ENCODE data around the gene LAMA1.

DNA sequence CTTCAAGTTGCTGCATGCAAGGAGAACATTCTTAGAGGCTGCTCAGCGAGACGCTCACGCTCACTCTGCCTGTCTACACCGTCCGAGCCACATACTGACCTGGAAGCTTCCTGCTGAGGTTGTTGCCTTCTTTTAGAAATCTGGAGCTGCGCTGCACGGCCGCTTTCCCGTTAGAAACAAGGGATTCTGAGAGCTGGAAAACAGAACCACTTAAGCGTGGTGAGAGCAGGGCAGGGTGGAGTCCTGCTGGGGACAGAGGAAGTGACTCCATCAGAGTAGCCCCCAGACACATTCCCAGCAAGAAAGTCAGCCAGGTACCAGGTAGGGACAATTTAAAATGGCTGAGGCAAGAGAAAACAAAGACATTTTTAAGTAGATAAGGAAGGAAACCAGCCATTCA, 135.2 kb downstream of the LAMA1 start:
- TF ChIP-seq, protein P1, sequence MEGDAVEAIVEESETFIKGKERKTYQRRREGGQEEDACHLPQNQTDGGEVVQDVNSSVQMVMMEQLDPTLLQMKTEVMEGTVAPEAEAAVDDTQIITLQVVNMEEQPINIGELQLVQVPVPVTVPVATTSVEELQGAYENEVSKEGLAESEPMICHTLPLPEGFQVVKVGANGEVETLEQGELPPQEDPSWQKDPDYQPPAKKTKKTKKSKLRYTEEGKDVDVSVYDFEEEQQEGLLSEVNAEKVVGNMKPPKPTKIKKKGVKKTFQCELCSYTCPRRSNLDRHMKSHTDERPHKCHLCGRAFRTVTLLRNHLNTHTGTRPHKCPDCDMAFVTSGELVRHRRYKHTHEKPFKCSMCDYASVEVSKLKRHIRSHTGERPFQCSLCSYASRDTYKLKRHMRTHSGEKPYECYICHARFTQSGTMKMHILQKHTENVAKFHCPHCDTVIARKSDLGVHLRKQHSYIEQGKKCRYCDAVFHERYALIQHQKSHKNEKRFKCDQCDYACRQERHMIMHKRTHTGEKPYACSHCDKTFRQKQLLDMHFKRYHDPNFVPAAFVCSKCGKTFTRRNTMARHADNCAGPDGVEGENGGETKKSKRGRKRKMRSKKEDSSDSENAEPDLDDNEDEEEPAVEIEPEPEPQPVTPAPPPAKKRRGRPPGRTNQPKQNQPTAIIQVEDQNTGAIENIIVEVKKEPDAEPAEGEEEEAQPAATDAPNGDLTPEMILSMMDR (IDR thresholded peaks at IDR 0.05): no peak
- TF ChIP-seq EP300 (IDR thresholded peaks at IDR 0.05): no peak

Data from tibial nerve (tissue), 4 donors.